ENCODE data around the gene GALNTL6.

DNA sequence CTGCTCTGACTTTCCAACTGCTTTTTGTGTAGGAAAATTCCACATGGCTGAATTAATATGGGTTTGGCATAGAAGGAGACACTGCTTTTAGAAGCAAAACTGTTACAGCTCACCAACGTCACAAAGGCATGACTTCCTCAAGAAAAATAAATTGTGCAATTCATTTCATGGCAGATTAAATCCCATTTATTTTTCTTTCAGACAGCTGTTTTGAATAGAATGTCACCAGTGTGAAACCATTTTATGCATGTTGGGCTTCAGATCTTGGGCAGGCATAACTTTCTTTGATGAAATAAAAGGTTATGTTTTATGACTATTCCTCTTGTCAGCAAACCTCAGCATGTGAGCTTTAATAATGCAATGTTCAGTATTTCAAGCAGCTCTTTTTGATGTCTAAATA is 542.8 kb downstream of the GALNTL6 start:
- no peak for TF ChIP-seq CTCF (conservative IDR thresholded peaks at IDR 0.05)
- TF ChIP-seq EZH2 (IDR thresholded peaks at IDR 0.05; ENCODE audit: low read depth): no peak
